Body of pancreas (tissue), 4 donors: ENCODE measurements around the gene LRRFIP2.

Experiments used
- CTCF ChIP-seq, 7 experiments: fragments of 450-650 bp in 4 of 7; fragments of 200-600 bp in 3 of 7; sonication (generic) in 3 of 7; IDR thresholded peaks; one replicate each; pipeline ENCODE4 v1.5.1; 2016 to 2019; ENCODE audit warnings: antibody characterized with exemption in 7 of 7
- POLR2A ChIP-seq, 3 donors: fragments of 450-650 bp; IDR thresholded peaks; one replicate each; pipeline ENCODE4 v1.6.1; 2016; ENCODE audit warnings: antibody characterized with exemption in 3 of 3, mild to moderate bottlenecking in 2 of 3

GRCh38 chr3:37032961-37033360, 141.4 kb downstream of the LRRFIP2 start:
- TF ChIP-seq CTCF (IDR thresholded peaks at IDR 0.05) (no peak), POLR2A (IDR thresholded peaks at IDR 0.05) (no peak)
